Subcutaneous adipose tissue (tissue), 4 donors: ENCODE results near the gene GPR17. TPM values are rescaled to one million over a fixed set of nuclear protein-coding genes. Genes with fewer than 3 reads are reported as not detected.

Experiments
- total RNA-seq, 4 donors: library from RNA; depleted of rRNA; stranded (reverse); fragments of >200 nt; gene quantifications; one replicate each; pipeline ENCODE4 v1.1.0, GENCODE V29; 2016
- TF ChIP-seq, protein P1 (sequence below): fragments of 450-650 bp; IDR thresholded peaks from one replicate; pipeline ENCODE4 v1.5.1; 2016; ENCODE audit warnings: low read depth, mild to moderate bottlenecking, control low read depth, antibody characterized with exemption, moderate library complexity

GPR17 gene
- total RNA-seq, 4 donors from 2014 or later = not detected

DNA sequence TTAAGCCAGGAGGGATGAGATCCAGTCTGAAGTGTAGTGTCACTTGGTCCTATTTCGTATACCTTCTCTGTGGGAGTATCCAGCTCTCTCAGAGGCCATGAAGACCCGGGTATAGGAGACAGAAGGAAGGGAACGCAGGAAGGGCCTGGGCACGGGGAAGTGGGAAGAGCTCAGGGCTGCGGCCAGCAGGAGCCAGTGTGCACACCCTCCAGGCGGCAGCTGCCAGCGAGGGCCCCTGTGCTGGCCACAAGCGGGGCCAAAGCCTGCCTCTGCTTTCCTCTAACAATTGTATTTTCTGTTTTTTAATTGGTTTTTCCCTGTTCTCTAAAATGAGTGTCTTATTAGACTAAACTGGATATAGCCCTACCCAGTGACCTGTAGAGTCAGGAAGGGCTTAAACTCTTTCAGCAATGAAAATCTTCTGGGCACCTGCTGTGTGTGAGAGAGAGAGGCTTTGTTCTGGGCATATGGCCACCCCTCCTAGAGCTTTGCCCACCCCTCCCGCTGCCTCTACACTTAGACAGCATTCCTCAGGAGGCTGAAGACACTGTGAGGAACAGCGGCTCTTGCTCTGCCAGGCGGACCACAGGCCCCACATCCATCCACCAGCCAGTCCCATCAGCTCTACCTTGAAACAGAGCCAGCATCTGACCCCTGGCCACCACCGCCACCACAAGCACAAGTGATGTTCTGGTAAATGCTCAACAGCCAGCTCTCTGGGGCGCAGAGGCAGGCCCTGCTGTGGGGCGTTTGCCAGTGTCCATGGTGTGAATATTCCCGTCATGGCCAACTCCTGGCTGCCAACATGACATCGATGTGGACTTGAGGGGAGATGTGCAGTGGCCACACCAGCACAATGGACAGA lies 9.5 kb downstream of the GPR17 start:
- TF ChIP-seq, protein P1, sequence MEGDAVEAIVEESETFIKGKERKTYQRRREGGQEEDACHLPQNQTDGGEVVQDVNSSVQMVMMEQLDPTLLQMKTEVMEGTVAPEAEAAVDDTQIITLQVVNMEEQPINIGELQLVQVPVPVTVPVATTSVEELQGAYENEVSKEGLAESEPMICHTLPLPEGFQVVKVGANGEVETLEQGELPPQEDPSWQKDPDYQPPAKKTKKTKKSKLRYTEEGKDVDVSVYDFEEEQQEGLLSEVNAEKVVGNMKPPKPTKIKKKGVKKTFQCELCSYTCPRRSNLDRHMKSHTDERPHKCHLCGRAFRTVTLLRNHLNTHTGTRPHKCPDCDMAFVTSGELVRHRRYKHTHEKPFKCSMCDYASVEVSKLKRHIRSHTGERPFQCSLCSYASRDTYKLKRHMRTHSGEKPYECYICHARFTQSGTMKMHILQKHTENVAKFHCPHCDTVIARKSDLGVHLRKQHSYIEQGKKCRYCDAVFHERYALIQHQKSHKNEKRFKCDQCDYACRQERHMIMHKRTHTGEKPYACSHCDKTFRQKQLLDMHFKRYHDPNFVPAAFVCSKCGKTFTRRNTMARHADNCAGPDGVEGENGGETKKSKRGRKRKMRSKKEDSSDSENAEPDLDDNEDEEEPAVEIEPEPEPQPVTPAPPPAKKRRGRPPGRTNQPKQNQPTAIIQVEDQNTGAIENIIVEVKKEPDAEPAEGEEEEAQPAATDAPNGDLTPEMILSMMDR = no peak

DNA sequence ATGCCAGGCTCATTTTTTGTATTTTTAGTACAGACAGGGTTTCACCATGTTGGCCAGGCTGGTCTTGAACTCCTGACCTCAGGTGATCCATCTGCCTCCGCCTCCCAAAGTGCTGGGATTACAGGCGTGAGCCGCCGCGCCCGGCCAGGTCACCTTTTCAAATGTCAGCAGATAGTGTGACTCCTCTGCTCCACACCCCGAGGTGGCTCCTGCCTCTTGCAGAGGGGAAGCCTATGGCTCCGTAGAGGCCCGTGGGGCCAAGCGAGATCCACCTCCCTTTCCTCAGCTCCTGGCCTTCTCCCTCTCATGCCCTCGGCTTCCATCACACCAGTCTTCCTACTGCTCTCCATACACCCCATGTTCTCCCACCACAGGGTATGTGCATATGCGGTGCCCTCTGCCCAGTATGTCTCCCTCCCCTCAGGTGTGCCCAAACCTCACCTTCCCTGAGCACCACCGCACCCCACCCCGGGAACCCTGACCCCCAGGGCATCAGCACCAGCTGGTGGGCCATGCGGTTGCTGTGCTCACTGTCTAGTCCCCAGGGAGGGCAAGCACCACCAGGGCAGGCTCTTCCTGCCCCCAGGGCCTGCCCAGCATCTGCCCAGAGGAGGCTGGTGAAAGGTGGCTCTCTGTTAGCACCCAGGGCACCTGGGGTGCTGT lies 10.7 kb downstream of the GPR17 start:
- TF ChIP-seq, protein P1 = no peak

DNA sequence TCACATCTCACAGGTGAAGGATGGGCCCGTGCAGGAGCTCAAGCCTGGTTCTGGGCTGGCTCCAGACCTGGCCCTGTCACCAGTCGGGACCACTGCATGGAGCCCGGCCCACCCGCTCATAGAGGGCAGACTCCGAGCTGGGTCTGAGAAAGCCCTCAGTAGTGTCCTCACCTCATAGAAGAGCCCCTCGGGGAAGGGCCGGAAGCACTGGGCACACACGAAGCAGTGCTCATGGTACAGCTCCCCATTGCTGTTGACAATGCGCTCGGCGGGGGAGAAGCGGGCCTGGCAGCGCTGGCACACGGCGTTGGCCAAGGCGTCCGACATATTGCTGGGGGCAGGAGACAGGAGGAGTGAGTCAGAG lies 11.3 kb downstream of the GPR17 start:
- TF ChIP-seq, protein P1 = no peak

DNA sequence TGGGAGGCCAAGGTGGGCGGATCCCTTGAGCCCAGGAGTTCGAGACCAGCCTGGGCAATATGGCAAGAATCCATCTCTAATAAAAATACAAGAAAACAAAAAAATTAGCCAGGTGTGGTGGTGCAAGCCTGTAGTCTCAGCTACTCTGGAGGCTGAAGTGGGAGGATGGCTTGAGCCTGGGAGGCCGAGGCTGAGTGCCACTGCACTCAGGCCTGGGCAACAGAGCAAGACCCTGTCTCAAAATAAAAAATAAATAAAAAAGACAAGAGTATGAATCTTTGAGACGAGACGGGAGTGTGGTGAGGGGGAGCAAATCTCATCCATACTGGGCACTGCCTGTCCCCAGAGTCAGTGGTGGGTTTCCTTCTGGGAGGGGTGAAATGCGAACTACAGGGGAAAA lies 12.2 kb downstream of the GPR17 start:
- TF ChIP-seq, protein P1 = no peak

DNA sequence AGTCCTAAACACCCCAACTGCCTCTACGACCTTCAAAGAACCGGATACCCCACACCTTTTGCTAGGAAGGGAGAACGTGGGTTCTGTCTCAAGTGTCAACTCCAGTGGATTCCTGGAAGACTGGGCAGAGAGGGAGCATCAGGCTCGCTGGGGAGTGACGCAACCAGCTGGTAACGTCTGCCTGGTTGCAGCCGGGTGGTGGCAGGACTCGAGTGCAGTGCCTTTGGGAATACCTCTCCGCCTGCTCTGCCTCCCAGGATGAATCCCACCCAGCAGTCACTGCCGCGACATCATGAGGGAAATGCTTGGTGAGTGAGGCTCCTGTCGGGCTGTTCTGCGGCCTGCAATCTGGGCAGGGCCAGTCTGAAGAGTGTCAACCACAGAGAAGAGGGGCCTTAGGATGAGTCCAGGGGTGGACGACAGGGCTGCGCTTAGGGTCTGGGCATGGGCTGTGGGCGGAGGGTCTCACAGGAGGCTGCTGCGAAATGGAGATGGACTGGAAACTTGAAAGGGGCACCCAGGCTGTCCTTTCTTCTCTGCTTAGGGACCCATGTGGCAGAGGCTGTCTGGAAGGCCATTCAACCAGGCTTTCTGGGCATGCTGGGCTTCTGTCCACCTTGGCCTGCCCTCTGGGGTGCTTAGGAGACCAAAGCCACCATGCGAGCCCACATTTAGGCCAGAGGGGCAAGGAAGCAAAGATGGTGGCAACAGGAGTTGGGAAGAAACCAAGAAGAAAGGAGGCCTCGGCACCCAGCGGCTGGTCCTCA lies 12.9 kb downstream of the GPR17 start:
- TF ChIP-seq, protein P1 = no peak

DNA sequence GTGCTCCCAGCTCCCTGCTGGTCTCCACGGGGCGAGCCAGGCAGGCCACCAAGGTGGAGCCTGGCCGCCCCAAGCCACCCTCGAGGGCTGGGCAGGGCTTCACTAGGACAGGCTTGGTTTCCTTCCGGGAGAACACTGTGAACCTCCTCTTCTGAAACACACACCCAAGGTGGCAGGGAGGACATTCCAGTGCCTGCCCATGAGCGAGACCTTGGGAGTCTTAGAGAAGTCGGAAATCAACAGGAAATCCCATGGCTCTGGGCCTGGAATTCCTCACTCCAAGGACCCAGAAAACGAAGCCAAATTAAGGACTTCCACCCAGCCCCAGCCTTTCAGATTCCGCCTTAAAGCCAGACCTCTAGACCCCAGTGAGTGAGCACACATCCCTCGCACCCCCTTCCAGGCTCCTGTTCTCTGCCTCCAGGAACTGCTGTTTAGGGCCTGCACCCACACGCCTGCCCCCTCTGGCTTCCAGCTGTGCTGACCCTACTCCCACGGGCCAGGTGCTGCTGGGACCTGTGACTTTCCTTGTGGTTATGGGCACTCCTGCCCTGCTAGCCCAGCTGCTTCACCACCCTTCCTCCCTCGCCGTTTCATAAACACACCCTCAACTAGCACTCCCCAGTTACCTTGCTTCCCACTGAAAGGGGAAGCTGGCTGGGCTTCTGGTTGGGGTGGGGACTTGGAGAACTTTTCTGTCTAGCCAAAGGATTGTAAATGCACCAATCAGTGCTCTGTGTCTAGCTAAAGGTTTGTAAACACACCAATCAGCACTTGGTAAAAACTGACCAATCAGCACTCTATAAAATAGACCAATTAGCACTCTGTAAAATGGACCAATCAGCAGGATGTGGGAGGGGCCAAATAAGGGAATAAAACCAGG lies 13.7 kb downstream of the GPR17 start:
- TF ChIP-seq, protein P1 = no peak
